Measurements from ENCODE around the gene ZNF641.

The ZNF641 gene

DNA sequence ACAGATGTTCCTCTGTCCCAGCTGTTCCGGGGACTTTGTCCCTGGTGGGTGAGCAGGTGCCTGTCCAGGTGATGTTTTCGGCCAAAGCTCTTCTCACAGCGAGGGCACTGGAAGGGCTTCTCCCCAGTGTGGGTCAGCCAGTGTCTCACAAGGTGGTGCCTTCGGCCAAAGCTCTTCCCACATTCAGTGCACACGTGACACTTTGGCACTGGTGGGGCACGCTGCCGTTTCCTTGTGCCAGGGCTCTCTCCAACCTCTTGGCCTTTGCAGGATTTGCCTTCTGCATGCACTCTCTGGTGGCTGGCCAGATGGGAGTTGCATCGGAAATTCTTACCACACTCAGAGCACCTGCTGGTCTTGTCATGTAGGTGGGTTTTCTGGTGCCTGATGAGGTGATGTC lies 7.7 kb downstream of the ZNF641 start:
- no peak for DNase-seq (ENCODE audit: low spot score)
- Histone ChIP-seq H4K91ac (ENCODE audit: low read depth, low read length, poor library complexity) (no peak overlapping the region), H3K4me2 (ENCODE audit: insufficient read depth, low read length, poor library complexity, severe bottlenecking) (no peak overlapping the region), H2AFZ (ENCODE audit: low read length) (no peak overlapping the region), H3K36me3 (replicated peaks in 1 of 2; ENCODE audit: control insufficient read depth in 2 of 2, insufficient read depth in 2 of 2, low read length in 2 of 2) (peaks cover 14 to 79% of the 10 kb centered on the region in 2 donors), H2BK120ac (ENCODE audit: low read depth, low read length) (no peak overlapping the region), H2AK5ac (ENCODE audit: low read depth, low read length) (no peak overlapping the region), H3K4me1 (ENCODE audit: control insufficient read depth in 2 of 2, insufficient read depth in 1 of 2, low read depth in 1 of 2, low read length in 2 of 2) (no peaks in the 10 kb centered on the region), H3K18ac (ENCODE audit: low read length) (no peak overlapping the region), H3K4ac (ENCODE audit: low read length) (no peak overlapping the region), H3K14ac (ENCODE audit: low read length) (no peak overlapping the region), H2BK15ac (ENCODE audit: low read length) (no peak overlapping the region), H3K27me3 (ENCODE audit: control insufficient read depth in 3 of 3, insufficient read depth in 3 of 3, low read depth in 1 of 3, low read length in 3 of 3) (no peaks in the 10 kb centered on the region), H4K8ac (ENCODE audit: low read depth, low read length) (no peak overlapping the region), H3K4me3 (ENCODE audit: low read length in 2 of 2) (peak overlapping the region in 1 of 2 donors; percentile 55), H3K23ac (ENCODE audit: low read depth, low read length, poor library complexity) (no peak overlapping the region), H3K27ac (replicated peaks; ENCODE audit: low read length) (no peak overlapping the region), H2BK5ac (ENCODE audit: low read length) (no peak overlapping the region), H3K9ac (ENCODE audit: low read depth, low read length, poor library complexity) (no peak overlapping the region), H3K79me1 (ENCODE audit: low read depth, low read length) (no peaks in the 10 kb centered on the region), H3K9me3 (replicated peaks in 1 of 2; ENCODE audit: control insufficient read depth in 2 of 2, insufficient read depth in 1 of 2, low read depth in 1 of 2, low read length in 2 of 2) (no peaks in the 10 kb centered on the region), H2BK12ac (ENCODE audit: low read length) (no peak overlapping the region)
- no CpG with 5 or more reads among the region's 8 CpGs for WGBS, 2 donors (ENCODE audit: extremely low coverage in 2 of 2, insufficient read length in 2 of 2, insufficient replicate concordance in 1 of 2)

DNA sequence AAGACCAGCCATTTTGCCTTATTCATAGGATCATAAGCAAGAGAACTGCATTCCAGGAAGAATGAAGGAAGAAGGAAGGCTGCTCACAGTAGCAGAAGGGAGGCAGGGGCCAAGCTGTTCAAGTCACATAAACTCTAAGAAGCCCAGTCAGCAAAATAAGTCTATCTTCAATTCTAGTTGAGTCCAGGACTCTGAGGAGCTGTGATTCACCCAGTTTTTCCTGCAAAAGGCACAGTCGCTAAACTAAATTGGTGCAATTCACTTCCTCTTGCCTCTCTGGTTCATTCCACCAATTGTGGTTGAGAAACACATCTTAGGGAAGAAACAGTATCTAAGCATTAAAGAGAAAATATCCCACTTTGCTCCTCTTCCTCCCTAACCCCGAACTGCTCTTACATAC lies 9.8 kb downstream of the ZNF641 start:
- Histone ChIP-seq H2BK120ac (ENCODE audit: low read depth, low read length) (no peak overlapping the region), H3K4me1 (ENCODE audit: control insufficient read depth in 2 of 2, insufficient read depth in 1 of 2, low read depth in 1 of 2, low read length in 2 of 2) (no peaks in the 10 kb centered on the region), H3K27me3 (ENCODE audit: control insufficient read depth in 3 of 3, insufficient read depth in 3 of 3, low read depth in 1 of 3, low read length in 3 of 3) (no peaks in the 10 kb centered on the region), H2AFZ (ENCODE audit: low read length) (no peak overlapping the region), H3K4me3 (ENCODE audit: low read length in 2 of 2) (no peak overlapping the region), H2BK12ac (ENCODE audit: low read length) (no peak overlapping the region), H3K27ac (replicated peaks; ENCODE audit: low read length) (no peak overlapping the region), H3K14ac (ENCODE audit: low read length) (no peak overlapping the region), H2AK5ac (ENCODE audit: low read depth, low read length) (no peak overlapping the region), H3K23ac (ENCODE audit: low read depth, low read length, poor library complexity) (no peak overlapping the region), H3K18ac (ENCODE audit: low read length) (no peak overlapping the region), H4K8ac (ENCODE audit: low read depth, low read length) (no peak overlapping the region), H4K91ac (ENCODE audit: low read depth, low read length, poor library complexity) (no peak overlapping the region), H3K36me3 (replicated peaks in 1 of 2; ENCODE audit: control insufficient read depth in 2 of 2, insufficient read depth in 2 of 2, low read length in 2 of 2) (peaks cover 12 to 59% of the 10 kb centered on the region in 2 donors), H2BK5ac (ENCODE audit: low read length) (no peak overlapping the region), H3K4ac (ENCODE audit: low read length) (no peak overlapping the region), H3K4me2 (ENCODE audit: insufficient read depth, low read length, poor library complexity, severe bottlenecking) (no peak overlapping the region), H3K9me3 (replicated peaks in 1 of 2; ENCODE audit: control insufficient read depth in 2 of 2, insufficient read depth in 1 of 2, low read depth in 1 of 2, low read length in 2 of 2) (no peaks in the 10 kb centered on the region), H3K9ac (ENCODE audit: low read depth, low read length, poor library complexity) (no peak overlapping the region), H3K79me1 (ENCODE audit: low read depth, low read length) (no peaks in the 10 kb centered on the region), H2BK15ac (ENCODE audit: low read length) (no peak overlapping the region)
- DNase-seq (ENCODE audit: low spot score) = no peak
- no CpG with 5 or more reads among the region's 2 CpGs for WGBS, 2 donors (ENCODE audit: extremely low coverage in 2 of 2, insufficient read length in 2 of 2, insufficient replicate concordance in 1 of 2)

DNA sequence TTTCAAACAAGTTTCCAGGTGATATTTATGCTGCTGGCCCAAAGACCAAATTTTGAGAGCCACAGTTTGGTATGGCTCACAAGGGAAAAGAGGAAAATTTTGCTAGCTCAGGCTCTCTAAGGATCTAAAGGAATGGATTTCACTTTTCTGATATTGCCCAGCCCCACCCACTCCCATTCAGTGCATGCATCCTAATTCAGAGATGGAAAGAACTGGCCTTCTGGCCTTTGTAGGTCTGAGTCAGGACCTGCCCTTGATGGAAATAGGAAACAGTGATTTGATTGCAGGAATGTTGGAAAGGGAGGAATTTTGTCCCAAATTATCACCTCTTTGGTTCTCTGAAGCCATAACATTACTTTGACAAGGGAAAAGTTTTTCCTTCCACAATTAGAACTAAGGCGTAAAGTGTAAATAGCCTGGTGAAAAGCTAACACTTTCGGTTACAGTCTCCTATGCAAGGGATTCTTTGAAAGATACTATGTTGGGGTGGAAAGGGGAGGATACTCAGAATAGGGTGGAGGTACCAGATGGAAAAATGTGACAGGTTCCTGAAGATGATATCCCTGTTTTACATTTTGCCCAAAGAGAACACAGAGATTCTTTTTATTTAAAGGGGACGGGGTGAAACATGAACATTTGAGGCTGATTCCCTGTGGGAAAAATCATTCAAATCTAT lies 11.1 kb downstream of the ZNF641 start:
- no peak overlapping the region for H2BK5ac ChIP-seq (ENCODE audit: low read length)
- no peak overlapping the region for H3K4me3 ChIP-seq (ENCODE audit: low read length in 2 of 2)
- H4K91ac ChIP-seq (ENCODE audit: low read depth, low read length, poor library complexity) = no peak overlapping the region
- no peaks in the 10 kb centered on the region for H3K9me3 ChIP-seq (replicated peaks in 1 of 2; ENCODE audit: control insufficient read depth in 2 of 2, insufficient read depth in 1 of 2, low read depth in 1 of 2, low read length in 2 of 2)
- no peaks in the 10 kb centered on the region for H3K79me1 ChIP-seq (ENCODE audit: low read depth, low read length)
- H4K8ac ChIP-seq (ENCODE audit: low read depth, low read length) = no peak overlapping the region
- H3K14ac ChIP-seq (ENCODE audit: low read length) = no peak overlapping the region
- H3K4me1 ChIP-seq (ENCODE audit: control insufficient read depth in 2 of 2, insufficient read depth in 1 of 2, low read depth in 1 of 2, low read length in 2 of 2) = no peaks in the 10 kb centered on the region
- H3K4me2 ChIP-seq (ENCODE audit: insufficient read depth, low read length, poor library complexity, severe bottlenecking) = no peak overlapping the region
- H3K23ac ChIP-seq (ENCODE audit: low read depth, low read length, poor library complexity) = no peak overlapping the region
- H2BK12ac ChIP-seq (ENCODE audit: low read length) = no peak overlapping the region
- H3K4ac ChIP-seq (ENCODE audit: low read length) = no peak overlapping the region
- H3K27ac ChIP-seq (replicated peaks; ENCODE audit: low read length) = no peak overlapping the region
- DNase-seq (ENCODE audit: low spot score) = no peak
- H3K27me3 ChIP-seq (ENCODE audit: control insufficient read depth in 3 of 3, insufficient read depth in 3 of 3, low read depth in 1 of 3, low read length in 3 of 3) = no peaks in the 10 kb centered on the region
- WGBS, 2 donors (ENCODE audit: extremely low coverage in 2 of 2, insufficient read length in 2 of 2, insufficient replicate concordance in 1 of 2) = no CpG with 5 or more reads among the region's 3 CpGs
- H2BK120ac ChIP-seq (ENCODE audit: low read depth, low read length) = no peak overlapping the region
- no peak overlapping the region for H2BK15ac ChIP-seq (ENCODE audit: low read length)
- peaks cover 10 to 46% of the 10 kb centered on the region in 2 donors for H3K36me3 ChIP-seq (replicated peaks in 1 of 2; ENCODE audit: control insufficient read depth in 2 of 2, insufficient read depth in 2 of 2, low read length in 2 of 2)
- no peak overlapping the region for H2AFZ ChIP-seq (ENCODE audit: low read length)
- H2AK5ac ChIP-seq (ENCODE audit: low read depth, low read length) = no peak overlapping the region
- no peak overlapping the region for H3K9ac ChIP-seq (ENCODE audit: low read depth, low read length, poor library complexity)
- H3K18ac ChIP-seq (ENCODE audit: low read length) = no peak overlapping the region

DNA sequence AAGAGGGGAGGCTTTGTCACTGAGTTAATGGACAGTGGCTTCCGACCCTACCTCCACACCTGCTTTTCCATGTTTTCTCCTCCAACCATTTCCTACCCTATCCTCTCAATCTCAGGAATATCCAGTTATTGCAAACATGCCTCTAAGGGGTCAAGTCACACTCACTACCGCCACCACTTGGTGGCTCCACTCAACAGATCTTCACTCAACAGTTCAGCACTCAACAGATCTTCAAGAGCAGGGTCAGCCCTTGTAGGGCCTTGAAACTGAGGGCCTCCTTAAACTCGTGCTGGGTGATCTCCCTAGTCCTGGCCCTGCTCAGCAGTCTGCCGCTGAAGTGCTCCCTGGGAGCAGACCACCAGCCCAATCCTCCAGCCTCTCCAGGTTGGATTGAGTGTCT lies 14.2 kb downstream of the ZNF641 start:
- DNase-seq (ENCODE audit: low spot score) = no peak
- H4K8ac ChIP-seq (ENCODE audit: low read depth, low read length) = no peak overlapping the region
- no CpG with 5 or more reads among the region's 4 CpGs for WGBS, 2 donors (ENCODE audit: extremely low coverage in 2 of 2, insufficient read length in 2 of 2, insufficient replicate concordance in 1 of 2)
- H2AFZ ChIP-seq (ENCODE audit: low read length) = no peak overlapping the region
- no peak overlapping the region for H3K4ac ChIP-seq (ENCODE audit: low read length)
- no peak overlapping the region for H2BK15ac ChIP-seq (ENCODE audit: low read length)
- no peak overlapping the region for H3K27ac ChIP-seq (replicated peaks; ENCODE audit: low read length)
- no peak overlapping the region for H2AK5ac ChIP-seq (ENCODE audit: low read depth, low read length)
- H3K4me3 ChIP-seq (ENCODE audit: low read length in 2 of 2) = no peak overlapping the region
- H4K91ac ChIP-seq (ENCODE audit: low read depth, low read length, poor library complexity) = no peak overlapping the region
- H3K79me1 ChIP-seq (ENCODE audit: low read depth, low read length) = no peaks in the 10 kb centered on the region
- no peaks in the 10 kb centered on the region for H3K4me1 ChIP-seq (ENCODE audit: control insufficient read depth in 2 of 2, insufficient read depth in 1 of 2, low read depth in 1 of 2, low read length in 2 of 2)
- no peak overlapping the region for H3K23ac ChIP-seq (ENCODE audit: low read depth, low read length, poor library complexity)
- no peaks in the 10 kb centered on the region for H3K27me3 ChIP-seq (ENCODE audit: control insufficient read depth in 3 of 3, insufficient read depth in 3 of 3, low read depth in 1 of 3, low read length in 3 of 3)
- peaks cover 0 to 17% of the 10 kb centered on the region in 2 donors for H3K36me3 ChIP-seq (replicated peaks in 1 of 2; ENCODE audit: control insufficient read depth in 2 of 2, insufficient read depth in 2 of 2, low read length in 2 of 2)
- no peak overlapping the region for H3K9ac ChIP-seq (ENCODE audit: low read depth, low read length, poor library complexity)
- H2BK120ac ChIP-seq (ENCODE audit: low read depth, low read length) = no peak overlapping the region
- H3K4me2 ChIP-seq (ENCODE audit: insufficient read depth, low read length, poor library complexity, severe bottlenecking) = no peak overlapping the region
- H2BK12ac ChIP-seq (ENCODE audit: low read length) = no peak overlapping the region
- H3K9me3 ChIP-seq (replicated peaks in 1 of 2; ENCODE audit: control insufficient read depth in 2 of 2, insufficient read depth in 1 of 2, low read depth in 1 of 2, low read length in 2 of 2) = no peaks in the 10 kb centered on the region
- H3K14ac ChIP-seq (ENCODE audit: low read length) = no peak overlapping the region
- H2BK5ac ChIP-seq (ENCODE audit: low read length) = no peak overlapping the region
- no peak overlapping the region for H3K18ac ChIP-seq (ENCODE audit: low read length)
